HEK293 (cell line): ENCODE data around the gene EPS8L3.

Experiments
- CTCF ChIP-seq: fragments of 450-650 bp; formaldehyde crosslinking; IDR thresholded peaks from 2 replicates; pipeline ENCODE4 v1.5.1; 2016; ENCODE audit warnings: missing biosample characterization, missing genetic modification characterization
- HOXD13 ChIP-seq: sonication (generic); formaldehyde crosslinking; IDR thresholded peaks from 2 replicates; pipeline ENCODE4 v1.8.0; 2022; ENCODE audit warnings: missing genetic modification reagents, borderline replicate concordance
- KLF1 ChIP-seq: fragments of 450-650 bp; formaldehyde crosslinking; IDR thresholded peaks from 2 replicates; pipeline ENCODE4 v1.5.1; 2016; ENCODE audit warnings: missing biosample characterization, missing genetic modification characterization
- ZBTB20 ChIP-seq: fragments of 450-650 bp; formaldehyde crosslinking; IDR thresholded peaks from 2 replicates; pipeline ENCODE4 v1.5.1; 2016; ENCODE audit warnings: missing biosample characterization, missing genetic modification characterization
- ZNF146 ChIP-seq: fragments of 450-650 bp; formaldehyde crosslinking; IDR thresholded peaks from 2 replicates; pipeline ENCODE4 v1.5.1; 2016; ENCODE audit warnings: missing biosample characterization, missing genetic modification characterization
- ZNF184 ChIP-seq: fragments of 450-650 bp; IDR thresholded peaks from 2 replicates; pipeline ENCODE4 v1.5.1; 2018; ENCODE audit warnings: missing biosample characterization, mild to moderate bottlenecking, missing genetic modification characterization
- ZNF580 ChIP-seq: fragments of 450-650 bp; formaldehyde crosslinking; IDR thresholded peaks from 2 replicates; pipeline ENCODE4 v1.5.1; 2016; ENCODE audit warnings: missing biosample characterization, missing genetic modification characterization
- ZNF837 ChIP-seq: fragments of 450-650 bp; formaldehyde crosslinking; IDR thresholded peaks from 2 replicates; pipeline ENCODE4 v1.5.1; 2016; ENCODE audit warnings: missing biosample characterization, missing genetic modification characterization

- TF ChIP-seq CTCF (tag by site-specific recombination): no peak
- TF ChIP-seq ZNF184 (tag by site-specific recombination): no peak
- TF ChIP-seq KLF1 (tag by site-specific recombination): no peak
- TF ChIP-seq ZBTB20 (tag by site-specific recombination): no peak
- no peak for TF ChIP-seq HOXD13 (CRISPR knock-in tag)
- no peak for TF ChIP-seq ZNF146
- TF ChIP-seq ZNF837 (tag by site-specific recombination): no peak
- no peak for TF ChIP-seq ZNF580 (tag by site-specific recombination)
Measured at GRCh38 chr1:109793486-109794318, 30.0 kb upstream of the EPS8L3 start.
